Measurements from ENCODE around the gene TRPC4. TPM values are rescaled to one million over a fixed set of nuclear protein-coding genes. Genes with fewer than 3 reads are reported as not detected.

The TRPC4 gene
- total RNA-seq, 1 experiment from 2014 or later: 0.22 TPM

- intact Hi-C loops (cut with micrococcal nuclease): loop anchor here (1.0 to 10.0 kb wide), 4 partner anchors 124 to 761 kb away; no protein-coding TSS in a partner anchor
- Histone ChIP-seq H3K4me2 (ENCODE audit: low read length) (no peak overlapping the region), H2AFZ (ENCODE audit: low read length) (no peak overlapping the region)
These were observed 100.5 kb downstream of the TRPC4 start for GRCh38 chr13:37769078-37769477.

DNA sequence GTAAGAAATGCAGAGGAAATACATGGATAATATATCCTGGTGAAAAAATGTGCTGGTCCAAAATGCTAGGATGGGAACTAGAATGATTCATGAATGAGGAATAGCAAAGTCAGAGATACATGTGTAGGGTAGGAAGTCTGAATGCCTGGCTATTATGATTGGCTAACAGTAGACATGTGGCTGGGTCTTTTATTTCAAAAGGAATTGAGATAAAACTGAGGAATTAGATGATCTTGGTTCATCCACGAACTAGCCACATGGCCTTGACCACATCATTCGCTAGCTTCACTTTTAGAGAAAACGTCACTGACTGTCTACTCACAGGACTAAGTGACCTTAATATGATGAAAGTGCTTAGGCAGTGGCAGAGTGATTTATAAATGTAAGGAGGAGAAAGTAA lies 103.1 kb downstream of the TRPC4 start:
- Histone ChIP-seq H3F3A (ENCODE audit: low read length, unreplicated experiment) (no peaks in the 10 kb centered on the region), H3K9me3 (ENCODE audit: low read length) (no peaks in the 10 kb centered on the region), H3K4me1 (ENCODE audit: insufficient read depth, low read length) (no peaks in the 10 kb centered on the region), H3K4me3 (ENCODE audit: low read length) (no peak overlapping the region), H3K27me3 (ENCODE audit: low read length) (peaks cover 7% of the 10 kb centered on the region; the same call in 1 of the 2 replicates), H4K20me1 (ENCODE audit: low read length) (no peaks in the 10 kb centered on the region), H3K9me2 (replicated peaks; ENCODE audit: low read length) (no peaks in the 10 kb centered on the region), H3K79me2 (ENCODE audit: low read length) (no peaks in the 10 kb centered on the region), H2AFZ (ENCODE audit: low read length) (no peak overlapping the region), H3K4me2 (ENCODE audit: low read length) (no peak overlapping the region), H3K36me3 (ENCODE audit: low read depth, low read length) (no peaks in the 10 kb centered on the region), H3K9ac (ENCODE audit: low read length) (no peak overlapping the region), H3K27ac (ENCODE audit: low read length) (no peak overlapping the region)
- ChIA-PET POLR2A (ENCODE audit: unreplicated experiment) (no interaction called here), CTCF (no interaction called here)
- DNase-seq (no peak), ATAC-seq (no peak)
- intact Hi-C loops (cut with micrococcal nuclease): loop anchor here (5.0 to 10.0 kb wide), 3 partner anchors 122 to 458 kb away; no protein-coding TSS in a partner anchor
- TF ChIP-seq EZH2phosphoT487 (IDR thresholded peaks at IDR 0.05; ENCODE audit: borderline replicate concordance, low read length): no peak
- TF ChIP-seq EZH2 (IDR thresholded peaks at IDR 0.05; ENCODE audit: low read length, unreplicated experiment): no peak
- TF ChIP-seq, protein P1, sequence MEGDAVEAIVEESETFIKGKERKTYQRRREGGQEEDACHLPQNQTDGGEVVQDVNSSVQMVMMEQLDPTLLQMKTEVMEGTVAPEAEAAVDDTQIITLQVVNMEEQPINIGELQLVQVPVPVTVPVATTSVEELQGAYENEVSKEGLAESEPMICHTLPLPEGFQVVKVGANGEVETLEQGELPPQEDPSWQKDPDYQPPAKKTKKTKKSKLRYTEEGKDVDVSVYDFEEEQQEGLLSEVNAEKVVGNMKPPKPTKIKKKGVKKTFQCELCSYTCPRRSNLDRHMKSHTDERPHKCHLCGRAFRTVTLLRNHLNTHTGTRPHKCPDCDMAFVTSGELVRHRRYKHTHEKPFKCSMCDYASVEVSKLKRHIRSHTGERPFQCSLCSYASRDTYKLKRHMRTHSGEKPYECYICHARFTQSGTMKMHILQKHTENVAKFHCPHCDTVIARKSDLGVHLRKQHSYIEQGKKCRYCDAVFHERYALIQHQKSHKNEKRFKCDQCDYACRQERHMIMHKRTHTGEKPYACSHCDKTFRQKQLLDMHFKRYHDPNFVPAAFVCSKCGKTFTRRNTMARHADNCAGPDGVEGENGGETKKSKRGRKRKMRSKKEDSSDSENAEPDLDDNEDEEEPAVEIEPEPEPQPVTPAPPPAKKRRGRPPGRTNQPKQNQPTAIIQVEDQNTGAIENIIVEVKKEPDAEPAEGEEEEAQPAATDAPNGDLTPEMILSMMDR (conservative IDR thresholded peaks at IDR 0.05; ENCODE audit: low read depth, low read length): no peak
- BruUV-seq (replicated peaks): no TSS peak

More at GRCh38 chr13:37769078-37769477, 100.5 kb downstream of the TRPC4 start:
- TF ChIP-seq EZH2 (IDR thresholded peaks at IDR 0.05; ENCODE audit: low read length, unreplicated experiment): no peak
- TF ChIP-seq, protein P1 (conservative IDR thresholded peaks at IDR 0.05; ENCODE audit: low read depth, low read length): peak; percentile 37
- no peak for ATAC-seq
- no peak overlapping the region for H3K9ac ChIP-seq (ENCODE audit: low read length)
- H3K9me2 ChIP-seq (replicated peaks; ENCODE audit: low read length): no peaks in the 10 kb centered on the region
- CTCF ChIA-PET: interaction anchor here (0.6 to 1.0 kb wide), 4 partner anchors 308 to 1145 kb away, joined by 3 to 5 read pairs (median 4); no protein-coding TSS in a partner anchor
- no peaks in the 10 kb centered on the region for H3F3A ChIP-seq (ENCODE audit: low read length, unreplicated experiment)
- no peaks in the 10 kb centered on the region for H3K9me3 ChIP-seq (ENCODE audit: low read length)
- H4K20me1 ChIP-seq (ENCODE audit: low read length): no peaks in the 10 kb centered on the region
- no peak overlapping the region for H3K4me3 ChIP-seq (ENCODE audit: low read length)
- no peaks in the 10 kb centered on the region for H3K79me2 ChIP-seq (ENCODE audit: low read length)
- H3K27me3 ChIP-seq (ENCODE audit: low read length): peaks cover 25% of the 10 kb centered on the region; the same call in 1 of the 2 replicates
- H3K4me1 ChIP-seq (ENCODE audit: insufficient read depth, low read length): no peaks in the 10 kb centered on the region
- BruUV-seq (replicated peaks): no TSS peak
- POLR2A ChIA-PET (ENCODE audit: unreplicated experiment): interaction anchor here (0.5 kb wide), 1 partner anchor 10 kb away, joined by 3 read pairs; no protein-coding TSS in a partner anchor
- DNase-seq: peak; percentile 21
- no peak overlapping the region for H3K27ac ChIP-seq (ENCODE audit: low read length)
- H3K36me3 ChIP-seq (ENCODE audit: low read depth, low read length): no peaks in the 10 kb centered on the region

GRCh38 chr13:37755349-37755748 lies 114.2 kb downstream of the TRPC4 start:
- Histone ChIP-seq H2AFZ (ENCODE audit: low read length) (no peak overlapping the region), H3K79me2 (ENCODE audit: low read length) (no peaks in the 10 kb centered on the region), H3K4me2 (ENCODE audit: low read length) (no peak overlapping the region), H3K27ac (ENCODE audit: low read length) (no peak overlapping the region), H3K4me1 (ENCODE audit: insufficient read depth, low read length) (no peaks in the 10 kb centered on the region), H4K20me1 (ENCODE audit: low read length) (no peaks in the 10 kb centered on the region), H3K9me3 (ENCODE audit: low read length) (no peaks in the 10 kb centered on the region), H3K9ac (ENCODE audit: low read length) (no peak overlapping the region), H3K27me3 (ENCODE audit: low read length) (no peaks in the 10 kb centered on the region), H3K9me2 (replicated peaks; ENCODE audit: low read length) (no peaks in the 10 kb centered on the region), H3F3A (ENCODE audit: low read length, unreplicated experiment) (no peaks in the 10 kb centered on the region), H3K36me3 (ENCODE audit: low read depth, low read length) (no peaks in the 10 kb centered on the region), H3K4me3 (ENCODE audit: low read length) (no peak overlapping the region)
- TF ChIP-seq EZH2phosphoT487 (IDR thresholded peaks at IDR 0.05; ENCODE audit: borderline replicate concordance, low read length) (no peak), EZH2 (IDR thresholded peaks at IDR 0.05; ENCODE audit: low read length, unreplicated experiment) (no peak)
- TF ChIP-seq, protein P1 (conservative IDR thresholded peaks at IDR 0.05; ENCODE audit: low read depth, low read length): no peak
- DNase-seq (no peak), ATAC-seq (no peak)
- no TSS peak for BruUV-seq (replicated peaks)
- POLR2A ChIA-PET (ENCODE audit: unreplicated experiment): no interaction called here
- intact Hi-C loops (cut with micrococcal nuclease): no loop called here
- CTCF ChIA-PET: no interaction called here
